ENCODE measurements around the gene SLC30A1. TPM values are rescaled to one million over a fixed set of nuclear protein-coding genes. Genes with fewer than 3 reads are reported as not detected.

SLC30A1 gene
- total and polyA plus RNA-seq, 10 of the 15 experiments (the other 5 are each of a cell fraction or from before 2014, with no cell fraction given), result 3.5 to 14.1 (median 8.8) TPM

DNA sequence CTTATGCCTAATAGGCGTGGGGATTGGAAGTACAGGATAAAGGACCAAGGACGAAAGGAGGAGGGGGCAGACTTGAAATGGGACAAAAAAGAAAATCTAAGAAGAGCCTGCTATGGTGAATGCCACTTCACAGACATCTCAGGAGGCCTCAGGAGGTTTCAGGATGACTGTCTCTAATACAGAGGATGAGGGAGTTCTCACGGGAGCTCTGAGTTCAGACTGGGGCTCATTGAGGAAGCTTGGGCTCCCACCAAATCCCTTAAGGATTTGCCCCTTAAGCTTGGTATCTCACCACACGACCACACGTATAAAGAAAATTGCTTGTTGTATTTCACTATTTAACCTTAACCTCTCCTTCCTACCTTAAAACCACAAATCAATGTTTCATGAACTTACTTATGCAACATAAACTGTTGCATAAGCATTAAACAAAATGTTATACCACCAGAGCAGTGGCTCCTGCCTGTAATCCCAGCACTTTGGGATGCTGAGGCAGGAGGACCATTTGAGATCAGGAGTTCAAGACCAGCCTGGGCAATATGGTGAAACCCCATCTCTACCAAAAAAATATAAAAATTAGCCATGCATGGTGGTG lies 12.4 kb downstream of the SLC30A1 start (continued):
- TF ChIP-seq CHD1 (IDR thresholded peaks at IDR 0.05; ENCODE audit: low read depth, low read length), result no peak
- no peak for TF ChIP-seq PML (IDR thresholded peaks at IDR 0.05; ENCODE audit: low read length)

DNA sequence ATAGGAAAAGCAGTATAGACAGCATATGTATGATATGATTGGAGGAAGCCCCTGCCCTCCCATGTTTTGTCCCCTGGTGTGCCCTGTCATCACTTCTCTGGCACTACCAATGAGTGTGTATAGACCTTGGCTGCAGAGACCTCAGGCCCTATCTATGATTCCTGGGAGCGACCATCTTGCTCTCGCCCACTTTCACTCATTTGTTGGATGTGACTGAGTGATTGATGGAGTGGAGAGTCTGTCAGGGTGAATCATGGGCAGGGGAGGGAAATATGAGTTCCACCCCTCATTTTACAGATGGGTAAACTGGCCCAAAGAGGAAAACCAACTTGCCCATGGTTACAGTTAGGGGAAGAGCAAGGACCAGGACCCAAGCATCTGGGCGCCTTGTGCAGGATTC lies 14.9 kb downstream of the SLC30A1 start:
- CTCF ChIA-PET, result no interaction called here
- no TSS peak for BruUV-seq (replicated peaks)
- WGBS (ENCODE audit: insufficient coverage, insufficient replicate concordance, low lambda C conversion rate, missing lambda C conversion rate), result 96% methylated on average over 3 of the region's 3 CpGs
- Histone ChIP-seq H3K9ac (ENCODE audit: control insufficient read depth, insufficient read depth, low read length) (no peak overlapping the region), H3K27me3 (replicated peaks in 1 of 2; ENCODE audit: control insufficient read depth in 2 of 2, insufficient read depth in 2 of 2, low read length in 1 of 2) (no peaks in the 10 kb centered on the region), H3K4me2 (ENCODE audit: control insufficient read depth, insufficient read depth) (no peak overlapping the region), H3K36me3 (ENCODE audit: control insufficient read depth in 2 of 2, insufficient read depth in 2 of 2, low read length in 1 of 2) (no peaks in the 10 kb centered on the region), H3K4me1 (ENCODE audit: control insufficient read depth, insufficient read depth, low read length) (peaks cover 18% of the 10 kb centered on the region; the same call in 1 of the 2 replicates), H3K9me3 (replicated peaks; ENCODE audit: control insufficient read depth, insufficient read depth, low read length) (no peaks in the 10 kb centered on the region), H4K20me1 (ENCODE audit: control insufficient read depth, insufficient read depth) (no peaks in the 10 kb centered on the region), H2AFZ (ENCODE audit: control insufficient read depth, low read depth, low read length) (no peak overlapping the region), H3K4me3 (no peak overlapping the region), H3K79me2 (ENCODE audit: control insufficient read depth, insufficient read depth, low read length) (no peaks in the 10 kb centered on the region), H3K27ac (ENCODE audit: control insufficient read depth, insufficient read depth) (no peak overlapping the region)
- RAD21 ChIA-PET (ENCODE audit: unreplicated experiment), result no interaction called here
- DNase-seq (ENCODE audit: low read depth, low spot score) (no peak), FAIRE-seq (no peak), ATAC-seq (no peak)
- SMC1A ChIA-PET (ENCODE audit: uncharacterized antibody, unreplicated experiment), result no interaction called here
- TF ChIP-seq, protein P1, sequence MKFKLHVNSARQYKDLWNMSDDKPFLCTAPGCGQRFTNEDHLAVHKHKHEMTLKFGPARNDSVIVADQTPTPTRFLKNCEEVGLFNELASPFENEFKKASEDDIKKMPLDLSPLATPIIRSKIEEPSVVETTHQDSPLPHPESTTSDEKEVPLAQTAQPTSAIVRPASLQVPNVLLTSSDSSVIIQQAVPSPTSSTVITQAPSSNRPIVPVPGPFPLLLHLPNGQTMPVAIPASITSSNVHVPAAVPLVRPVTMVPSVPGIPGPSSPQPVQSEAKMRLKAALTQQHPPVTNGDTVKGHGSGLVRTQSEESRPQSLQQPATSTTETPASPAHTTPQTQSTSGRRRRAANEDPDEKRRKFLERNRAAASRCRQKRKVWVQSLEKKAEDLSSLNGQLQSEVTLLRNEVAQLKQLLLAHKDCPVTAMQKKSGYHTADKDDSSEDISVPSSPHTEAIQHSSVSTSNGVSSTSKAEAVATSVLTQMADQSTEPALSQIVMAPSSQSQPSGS (IDR thresholded peaks at IDR 0.05; ENCODE audit: low read length), result no peak
- TF ChIP-seq KLF5 (IDR thresholded peaks at IDR 0.05; ENCODE audit: partially characterized antibody) (no peak), E2F4 (IDR thresholded peaks at IDR 0.05; ENCODE audit: low read depth, low read length) (no peak), ZNF622 (IDR thresholded peaks at IDR 0.05) (no peak), CHD2 (IDR thresholded peaks at IDR 0.05; ENCODE audit: borderline replicate concordance, low read depth, low read length) (no peak), NFYA (IDR thresholded peaks at IDR 0.05; ENCODE audit: borderline replicate concordance, low read depth, low read length) (no peak), IRF5 (IDR thresholded peaks at IDR 0.05; ENCODE audit: borderline replicate concordance) (no peak)
- TF ChIP-seq, protein P2, sequence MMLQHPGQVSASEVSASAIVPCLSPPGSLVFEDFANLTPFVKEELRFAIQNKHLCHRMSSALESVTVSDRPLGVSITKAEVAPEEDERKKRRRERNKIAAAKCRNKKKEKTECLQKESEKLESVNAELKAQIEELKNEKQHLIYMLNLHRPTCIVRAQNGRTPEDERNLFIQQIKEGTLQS (IDR thresholded peaks at IDR 0.05; ENCODE audit: borderline replicate concordance, extremely low read depth, low read depth, low read length), result no peak
- in situ Hi-C loops (cut with MboI), result no loop called here
- POLR2A ChIA-PET, result no interaction called here
- intact Hi-C loops (cut with micrococcal nuclease; ENCODE audit: unreplicated experiment), result no loop called here
